HG02610 (cell line): ENCODE data around the gene COL6A1.

Source experiments
- ATAC-seq: cut with Tn5 transposase; IDR thresholded peaks from one replicate; pipeline ENCODE4 v1.9.1; 2021; ENCODE audit warnings: mild to moderate bottlenecking, moderate library complexity; ENCODE audit not compliant: unreplicated experiment

The COL6A1 gene

DNA sequence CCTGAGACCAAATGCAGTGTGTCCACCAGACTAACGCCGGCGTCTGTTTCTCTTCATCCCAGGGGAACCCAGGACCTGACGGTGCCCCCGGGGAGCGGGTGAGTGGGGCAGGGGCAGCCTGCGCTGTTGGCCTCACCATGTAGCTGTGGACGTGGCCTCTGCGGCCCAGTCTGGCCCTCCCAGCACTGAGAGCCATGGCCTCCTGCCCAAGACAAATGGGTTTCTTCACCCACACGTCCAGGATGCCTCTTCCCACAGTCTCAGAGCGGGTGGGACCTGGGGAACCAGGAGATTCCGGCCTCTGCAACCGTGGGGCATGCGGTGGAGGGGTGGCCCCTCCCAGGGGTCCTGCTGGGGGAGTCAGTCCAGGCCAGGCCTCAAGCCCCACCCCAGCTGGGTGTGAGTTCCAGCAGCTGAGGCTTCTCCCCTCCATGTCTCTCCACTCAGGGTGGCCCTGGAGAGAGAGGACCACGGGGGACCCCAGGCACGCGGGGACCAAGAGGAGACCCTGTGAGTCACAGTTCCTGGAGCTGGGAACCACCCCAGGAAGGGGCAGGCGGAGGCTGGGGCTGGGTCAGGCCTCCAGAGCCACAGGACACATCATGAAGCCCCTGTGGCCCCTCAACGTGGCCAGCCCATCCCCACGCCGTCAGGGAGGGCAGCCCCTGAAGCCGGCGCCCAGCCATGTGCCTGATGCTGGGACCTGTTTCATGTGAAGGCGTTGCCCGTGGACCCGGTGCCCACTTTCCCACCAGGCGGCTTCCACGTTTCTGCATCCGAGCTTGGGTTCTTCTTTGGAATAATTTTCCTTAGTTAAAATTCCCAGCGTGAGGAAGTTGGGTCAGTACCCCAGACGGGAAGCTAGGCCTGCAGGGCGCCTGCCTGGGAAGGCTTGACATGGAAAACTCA, 11.0 kb downstream of the COL6A1 start:
- ATAC-seq, result no peak

- ATAC-seq, result no peak
These were observed 11.9 kb downstream of the COL6A1 start for GRCh38 chr21:45993210-45994085.

DNA sequence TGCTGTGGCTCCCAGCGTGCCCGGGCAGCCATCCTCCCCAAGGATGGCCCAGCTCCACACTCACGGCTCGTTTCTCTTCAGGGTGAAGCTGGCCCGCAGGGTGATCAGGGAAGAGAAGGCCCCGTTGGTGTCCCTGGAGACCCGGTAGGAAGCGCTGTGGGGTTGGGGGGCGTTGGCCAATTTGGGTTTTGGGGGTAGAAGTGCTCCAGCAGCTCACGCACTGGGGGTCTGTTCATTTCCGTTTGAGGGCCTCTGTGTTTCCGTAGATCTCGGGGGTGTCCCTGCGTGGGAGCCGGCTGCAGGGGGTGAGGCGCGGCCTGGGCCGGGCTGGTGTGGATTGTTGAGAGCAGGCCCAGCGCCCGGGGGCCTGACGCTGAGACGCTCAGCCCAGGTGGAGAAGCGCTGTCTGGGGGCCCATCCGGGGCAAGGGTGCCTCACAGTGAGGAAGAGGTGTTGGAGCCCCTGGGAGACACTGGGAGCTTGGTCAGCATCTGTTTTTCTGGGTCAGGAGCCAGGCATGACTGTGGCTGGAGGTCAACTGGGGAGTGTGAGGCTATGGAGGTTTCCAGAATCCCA, 12.6 kb downstream of the COL6A1 start:
- ATAC-seq, result no peak

DNA sequence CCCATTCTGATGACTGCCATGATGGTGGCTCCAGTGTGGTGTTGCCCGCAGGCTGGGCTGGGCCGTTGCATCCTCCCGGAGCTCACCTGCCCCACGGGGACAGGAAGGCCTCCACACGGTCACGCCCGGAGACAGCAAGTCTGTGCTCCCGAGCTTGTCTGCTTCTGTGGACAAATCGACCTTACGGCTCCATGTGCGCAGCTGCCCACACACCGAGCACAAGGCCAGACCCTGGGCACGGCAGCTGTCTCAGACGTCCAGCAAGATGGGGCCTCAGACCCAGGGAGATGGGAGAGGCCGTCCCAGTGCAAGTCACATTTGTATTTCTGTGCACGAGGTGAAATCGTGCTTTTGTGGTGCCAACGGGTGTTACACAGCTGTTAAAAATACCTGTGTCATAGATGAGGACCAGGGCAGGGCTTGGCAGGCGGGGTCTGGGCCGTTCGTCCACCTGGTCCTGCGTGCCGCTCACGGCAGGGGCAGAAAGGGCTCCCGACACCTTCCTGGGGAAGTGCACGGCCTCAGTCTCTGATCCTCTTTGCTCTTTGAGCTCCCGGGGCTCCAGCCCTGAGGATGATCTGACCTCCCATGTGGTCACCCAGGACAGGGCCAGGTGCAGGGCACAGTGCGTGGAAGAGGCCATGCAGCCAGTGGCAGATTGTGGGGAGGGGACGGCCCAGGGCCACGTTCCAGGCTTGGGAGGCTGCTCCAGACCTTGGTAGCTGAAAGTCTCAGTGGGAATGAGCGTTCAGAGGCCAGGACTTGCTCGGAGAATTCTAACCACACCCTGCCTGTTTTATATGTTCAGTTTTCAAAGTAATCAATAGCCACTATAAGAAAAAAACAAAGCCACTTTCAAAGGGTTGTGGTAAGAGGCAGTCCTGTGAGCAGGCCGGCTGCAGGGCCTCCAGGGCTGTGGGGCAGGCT, 13.5 kb downstream of the COL6A1 start:
- ATAC-seq, result no peak

GRCh38 chr21:45995686-45996179, 14.2 kb downstream of the COL6A1 start:
- ATAC-seq, result no peak

- ATAC-seq, result no peak
These were observed 15.0 kb downstream of the COL6A1 start for GRCh38 chr21:45996311-45997204.

- no peak for ATAC-seq
These were observed 15.6 kb downstream of the COL6A1 start for GRCh38 chr21:45997205-45997494.

- no peak for ATAC-seq
These were observed 16.1 kb downstream of the COL6A1 start for GRCh38 chr21:45997495-45998275.

GRCh38 chr21:45998276-45998701, 16.7 kb downstream of the COL6A1 start:
- ATAC-seq, result no peak

DNA sequence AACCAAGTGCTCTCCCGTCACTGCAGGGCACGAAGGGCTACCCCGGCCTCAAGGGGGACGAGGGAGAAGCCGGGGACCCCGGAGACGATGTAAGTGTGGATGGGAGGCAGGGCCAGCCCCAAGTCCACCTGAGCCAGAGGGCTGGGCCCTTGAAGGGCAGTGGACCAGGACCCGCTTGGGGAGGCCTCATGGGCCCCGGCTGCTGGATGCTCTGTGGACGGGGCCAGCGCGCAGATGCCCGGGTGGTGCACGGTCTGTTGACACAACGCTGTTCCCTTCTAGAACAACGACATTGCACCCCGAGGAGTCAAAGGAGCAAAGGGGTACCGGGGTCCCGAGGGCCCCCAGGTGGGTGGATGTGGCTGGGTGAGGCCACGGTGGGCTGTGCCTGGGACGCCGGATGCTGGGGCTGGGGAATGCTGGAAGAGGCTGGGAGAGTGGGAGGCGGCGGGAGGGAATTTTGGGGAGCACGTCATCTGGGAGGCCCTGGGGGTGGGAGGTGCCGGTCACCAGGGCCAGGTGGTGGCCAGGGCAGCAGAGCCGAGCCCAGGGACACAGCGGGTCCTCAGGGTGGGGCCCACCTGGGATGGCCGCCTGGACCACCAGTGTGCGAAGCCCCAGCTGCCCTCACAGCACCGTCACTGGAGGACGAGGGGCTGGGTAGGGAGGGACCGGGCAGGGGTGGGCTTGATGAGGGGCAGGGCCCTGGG, 17.5 kb downstream of the COL6A1 start:
- no peak for ATAC-seq

DNA sequence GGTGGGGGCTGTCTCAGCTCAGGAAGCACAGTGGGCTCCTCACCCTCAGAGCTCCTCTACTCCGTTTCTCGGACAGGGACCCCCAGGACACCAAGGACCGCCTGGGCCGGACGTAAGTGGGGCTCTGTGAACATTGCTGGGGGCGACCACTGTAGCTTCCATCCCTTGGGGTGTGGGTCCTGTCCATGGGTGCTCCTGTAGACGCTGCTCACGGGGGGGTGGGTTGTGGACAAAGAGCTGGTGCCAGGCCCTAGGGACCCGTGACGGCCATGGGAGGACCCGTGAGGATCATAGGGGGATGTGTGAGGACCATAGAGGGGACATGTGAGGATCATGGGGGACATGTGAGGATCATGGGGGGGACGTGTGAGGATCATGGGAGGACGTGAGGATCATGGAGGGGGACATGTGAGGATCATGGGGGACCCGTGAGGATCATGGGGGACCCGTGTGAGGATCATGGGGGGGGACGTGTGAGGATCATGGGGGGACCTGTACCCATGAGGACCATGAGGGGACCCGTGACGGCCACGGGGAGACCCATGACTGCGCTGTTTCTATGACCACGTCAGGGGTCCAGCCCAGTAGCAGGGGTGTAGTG, 18.1 kb downstream of the COL6A1 start:
- no peak for ATAC-seq

DNA sequence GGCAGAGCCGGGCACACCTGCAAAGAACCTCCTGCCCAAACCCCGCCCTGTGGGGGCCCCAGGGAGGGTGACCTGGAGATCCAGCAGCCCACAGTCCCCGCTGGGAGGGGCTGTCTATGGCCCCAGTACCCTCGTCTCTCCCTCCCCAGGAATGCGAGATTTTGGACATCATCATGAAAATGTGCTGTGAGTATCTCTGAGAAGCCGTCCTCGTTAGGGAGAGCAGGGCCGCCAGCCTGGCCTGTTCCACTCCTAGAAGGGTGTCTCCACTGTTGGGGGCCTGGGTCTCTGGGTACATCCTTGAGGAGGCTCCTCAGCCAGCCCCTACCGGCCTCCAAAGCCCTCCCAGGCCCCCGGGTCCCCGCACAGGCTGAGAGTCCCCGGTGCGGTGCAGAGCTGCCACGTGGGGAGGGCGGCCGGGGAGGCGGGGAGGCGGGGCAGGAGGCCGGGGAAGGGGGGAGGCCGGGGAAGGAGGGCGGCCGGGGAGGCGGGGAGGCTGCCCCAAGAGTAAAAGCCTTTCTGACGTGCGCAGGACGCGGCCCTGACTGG, 18.7 kb downstream of the COL6A1 start:
- no peak for ATAC-seq

- no peak for ATAC-seq
These were observed 19.4 kb downstream of the COL6A1 start for GRCh38 chr21:46000731-46001641.

DNA sequence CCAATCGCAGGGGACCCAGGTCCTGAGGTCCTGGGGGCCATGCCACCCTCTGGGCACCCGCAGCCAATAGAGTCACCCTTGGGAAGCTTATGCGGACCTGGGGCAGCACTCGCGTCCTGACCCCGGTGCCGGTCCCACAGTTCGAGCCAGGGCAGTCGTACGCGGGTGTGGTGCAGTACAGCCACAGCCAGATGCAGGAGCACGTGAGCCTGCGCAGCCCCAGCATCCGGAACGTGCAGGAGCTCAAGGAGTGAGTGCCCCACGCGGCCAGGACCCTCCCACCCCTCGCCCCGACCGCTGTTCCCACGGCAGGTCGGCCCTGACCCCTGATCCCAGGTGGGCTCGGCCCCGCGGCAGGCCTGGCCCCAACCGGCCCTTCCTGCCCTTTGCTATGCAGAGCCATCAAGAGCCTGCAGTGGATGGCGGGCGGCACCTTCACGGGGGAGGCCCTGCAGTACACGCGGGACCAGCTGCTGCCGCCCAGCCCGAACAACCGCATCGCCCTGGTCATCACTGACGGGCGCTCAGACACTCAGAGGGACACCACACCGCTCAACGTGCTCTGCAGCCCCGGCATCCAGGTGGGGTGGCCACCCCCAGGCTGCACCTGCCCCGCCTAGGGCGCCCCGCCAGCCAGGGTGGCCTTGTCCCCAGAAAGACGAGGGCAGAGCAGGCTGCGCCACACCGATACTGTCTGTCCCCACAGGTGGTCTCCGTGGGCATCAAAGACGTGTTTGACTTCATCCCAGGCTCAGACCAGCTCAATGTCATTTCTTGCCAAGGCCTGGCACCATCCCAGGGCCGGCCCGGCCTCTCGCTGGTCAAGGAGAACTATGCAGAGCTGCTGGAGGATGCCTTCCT, 20.5 kb downstream of the COL6A1 start:
- no peak for ATAC-seq

- no peak for ATAC-seq
These were observed 21.4 kb downstream of the COL6A1 start for GRCh38 chr21:46002841-46003574.
